H9 (cell line): ENCODE data around the gene PCDH18. TPM values are rescaled to one million over a fixed set of nuclear protein-coding genes. Genes with fewer than 3 reads are reported as not detected.

Experiments
- DNase-seq: peaks from one replicate; pipeline ENCODE4 v3.0.0-alpha.2; 2017
- H2AFZ ChIP-seq: one replicate; pipeline ENCODE4 v1.6.1; 2013; ENCODE audit warnings: mild to moderate bottlenecking, low read length, control low read depth, moderate library complexity
- H2AK5ac ChIP-seq: 2 replicates; pipeline ENCODE4 v1.6.1; 2013; ENCODE audit warnings: low read length, control low read depth, mixed read lengths; ENCODE audit not compliant: insufficient read length
- H2BK120ac ChIP-seq: one replicate; pipeline ENCODE4 v1.6.1; 2013; ENCODE audit warnings: low read depth, mild to moderate bottlenecking, low read length, control low read depth, inconsistent platforms; ENCODE audit not compliant: poor library complexity, severe bottlenecking
- H2BK12ac ChIP-seq: 2 replicates; pipeline ENCODE4 v1.6.1; 2013; ENCODE audit warnings: low read length, control low read depth, mixed read lengths, low read depth; ENCODE audit not compliant: insufficient read length
- H2BK15ac ChIP-seq: 2 replicates; pipeline ENCODE4 v1.6.1; 2013; ENCODE audit warnings: low read depth, low read length, control low read depth
- H2BK20ac ChIP-seq: one replicate; pipeline ENCODE4 v1.6.1; 2013; ENCODE audit warnings: low read depth, mild to moderate bottlenecking, low read length, control low read depth, inconsistent platforms; ENCODE audit not compliant: poor library complexity, severe bottlenecking
- H2BK5ac ChIP-seq: 2 replicates; pipeline ENCODE4 v1.6.1; 2013; ENCODE audit warnings: low read length, control low read depth, mixed read lengths; ENCODE audit not compliant: insufficient read length
- H3K14ac ChIP-seq: 2 replicates; pipeline ENCODE4 v1.6.1; 2013; ENCODE audit warnings: low read length, control low read depth; ENCODE audit not compliant: insufficient read depth
- H3K18ac ChIP-seq: 2 replicates; pipeline ENCODE4 v1.6.1; 2013; ENCODE audit warnings: low read depth, mild to moderate bottlenecking, mixed read lengths, low read length, control low read depth; ENCODE audit not compliant: insufficient read length
- H3K23ac ChIP-seq: 2 replicates; pipeline ENCODE4 v1.6.1; 2013; ENCODE audit warnings: low read length, control low read depth, mixed read lengths, low read depth; ENCODE audit not compliant: insufficient read length
- H3K23me2 ChIP-seq: 2 replicates; pipeline ENCODE4 v1.6.1; 2013; ENCODE audit warnings: low read depth, mild to moderate bottlenecking, mixed read lengths, low read length, control low read depth; ENCODE audit not compliant: insufficient read length, poor library complexity, severe bottlenecking
- H3K27ac ChIP-seq: 2 replicates; pipeline ENCODE4 v1.5.1; 2013; ENCODE audit warnings: low read length, control low read depth, mixed read lengths, low read depth; ENCODE audit not compliant: insufficient read length
- H3K27me3 ChIP-seq: 2 replicates; pipeline ENCODE4 v1.6.1; 2013; ENCODE audit warnings: low read length, control low read depth, inconsistent platforms; ENCODE audit not compliant: insufficient read depth
- H3K4ac ChIP-seq: 2 replicates; pipeline ENCODE4 v1.6.1; 2013; ENCODE audit warnings: low read depth, mild to moderate bottlenecking, control low read depth, inconsistent platforms, low read length, moderate library complexity
- H3K4me1 ChIP-seq: 2 replicates; pipeline ENCODE4 v1.6.1; 2013; ENCODE audit warnings: low read length, control low read depth, inconsistent platforms; ENCODE audit not compliant: insufficient read depth
- H3K4me2 ChIP-seq: 2 replicates; pipeline ENCODE4 v1.6.1; 2013; ENCODE audit warnings: low read length, control low read depth, mixed read lengths; ENCODE audit not compliant: insufficient read length, insufficient read depth
- H3K56ac ChIP-seq: 2 replicates; pipeline ENCODE4 v1.6.1; 2013; ENCODE audit warnings: low read depth, mild to moderate bottlenecking, mixed read lengths, low read length, control low read depth; ENCODE audit not compliant: insufficient read length
- H3K79me1 ChIP-seq: 2 replicates; pipeline ENCODE4 v1.6.1; 2013; ENCODE audit warnings: low read depth, mild to moderate bottlenecking, moderate library complexity, low read length, control low read depth, inconsistent platforms; ENCODE audit not compliant: insufficient read depth, poor library complexity, severe bottlenecking
- H3K79me2 ChIP-seq: 2 replicates; pipeline ENCODE4 v1.6.1; 2013; ENCODE audit warnings: low read length, control low read depth, inconsistent platforms; ENCODE audit not compliant: insufficient read depth
- H3K9ac ChIP-seq: 2 replicates; pipeline ENCODE4 v1.6.1; 2013; ENCODE audit warnings: low read length, control low read depth, mixed read lengths; ENCODE audit not compliant: insufficient read length; ENCODE audit errors: extremely low read depth
- H3K9me3 ChIP-seq: one replicate; pipeline ENCODE4 v1.6.1; 2013; ENCODE audit warnings: low read depth, low read length, inconsistent platforms; ENCODE audit not compliant: control insufficient read depth
- H3T11ph ChIP-seq: one replicate; pipeline ENCODE4 v1.6.1; 2013; ENCODE audit warnings: mild to moderate bottlenecking, low read length, control low read depth, inconsistent platforms
- H4K20me1 ChIP-seq: one replicate; pipeline ENCODE4 v1.6.1; 2013; ENCODE audit not compliant: control insufficient read depth, insufficient read length, insufficient read depth
- H4K5ac ChIP-seq: 2 replicates; pipeline ENCODE4 v1.6.1; 2013; ENCODE audit warnings: low read depth, mild to moderate bottlenecking, mixed read lengths, low read length, control low read depth; ENCODE audit not compliant: insufficient read length
- H4K8ac ChIP-seq: replicated peaks from 2 replicates; pipeline ENCODE4 v1.6.1; 2013; ENCODE audit warnings: low read length, control low read depth, mixed read lengths, low read depth; ENCODE audit not compliant: insufficient read length
- H4K91ac ChIP-seq: 2 replicates; pipeline ENCODE4 v1.6.1; 2013; ENCODE audit warnings: low read depth, mild to moderate bottlenecking, moderate library complexity, mixed read lengths, low read length, control low read depth; ENCODE audit not compliant: insufficient read length
- H3K27ac Mint-ChIP-seq, 3 experiments: 2 replicates in 2 of 3; 3 replicates in 1 of 3; pipeline ENCODE4 v1.8.0; 2020 to 2021; ENCODE audit warnings: mixed read lengths in 3 of 3, mild to moderate bottlenecking in 1 of 3, moderate library complexity in 1 of 3
- H3K27me3 Mint-ChIP-seq: 2 replicates; pipeline ENCODE4 v1.8.0; 2021; ENCODE audit warnings: low read depth, mild to moderate bottlenecking, moderate library complexity, mixed read lengths
- H3K36me3 Mint-ChIP-seq, 3 experiments: 2 replicates in 2 of 3; 3 replicates in 1 of 3; pipeline ENCODE4 v1.8.0; 2020 to 2021; ENCODE audit warnings: low read depth in 3 of 3, mixed read lengths in 3 of 3; ENCODE audit not compliant: insufficient read depth in 1 of 3
- H3K4me1 Mint-ChIP-seq, 2 experiments: 2 replicates each; pipeline ENCODE4 v1.8.0; 2020; ENCODE audit warnings: mixed read lengths in 2 of 2
- H3K4me3 Mint-ChIP-seq, 2 experiments: 2 replicates in 1 of 2; 3 replicates in 1 of 2; pipeline ENCODE4 v1.8.0; 2020 to 2021; ENCODE audit warnings: mild to moderate bottlenecking in 2 of 2, mixed read lengths in 2 of 2, moderate library complexity in 1 of 2
- H3K9me3 Mint-ChIP-seq, 2 experiments: 2 replicates in 1 of 2; 3 replicates in 1 of 2; pipeline ENCODE4 v1.8.0; 2020; ENCODE audit warnings: mild to moderate bottlenecking in 2 of 2, mixed read lengths in 2 of 2, moderate library complexity in 1 of 2
- CTCF ChIP-seq: fragments of 200-600 bp; sonication (generic); conservative IDR thresholded peaks from 3 replicates; pipeline ENCODE4 v1.8.0; 2021; ENCODE audit warnings: antibody characterized with exemption, mild to moderate bottlenecking
- WGBS: extraction: QIAGEN DNeasy Blood & Tissue Kit; methylation state at CpG from one replicate; pipeline ENCODE4 v1.1.7; 2013; ENCODE audit warnings: missing lambda C conversion rate, low lambda C conversion rate, mixed read lengths; ENCODE audit not compliant: insufficient read length; ENCODE audit errors: extremely low coverage; 5-methylcytosine and 5-hydroxymethylcytosine counted together
- total RNA-seq: library from RNA; stranded (reverse); gene quantifications from 2 replicates; pipeline ENCODE4 v1.2.1, GENCODE V29; 2021

PCDH18 gene
- total RNA-seq, 1 experiment from 2014 or later, result 60.7 TPM

GRCh38 chr4:137530176-137530575 lies 2.1 kb downstream of the PCDH18 start:
- H3K4me2 ChIP-seq, result peak overlapping the region; percentile 95
- H2BK5ac ChIP-seq, result no peak overlapping the region
- H3T11ph ChIP-seq, result no peak overlapping the region
- no peak overlapping the region for H2BK20ac ChIP-seq
- H3K36me3 Mint-ChIP-seq, result peaks cover 9 to 35% (median 24%) of the 10 kb centered on the region in 3 experiments
- DNase-seq, result no peak
- no peaks in the 10 kb centered on the region for H3K27me3 ChIP-seq
- H3K4me3 Mint-ChIP-seq, result no peak overlapping the region; a peak in 1 of 5 replicates
- H3K79me2 ChIP-seq, result peaks cover 25% of the 10 kb centered on the region; the same call in 1 of the 2 replicates
- no CpG with 5 or more reads among the region's 7 CpGs for WGBS
- H3K14ac ChIP-seq, result no peak overlapping the region
- H4K5ac ChIP-seq, result no peak overlapping the region
- H3K9me3 Mint-ChIP-seq, result no peaks in the 10 kb centered on the region
- peaks cover 7% of the 10 kb centered on the region; the same call in 1 of the 2 replicates for H3K4me1 ChIP-seq
- TF ChIP-seq CTCF, result no peak
- no peak overlapping the region for H3K56ac ChIP-seq
- no peak overlapping the region for H3K27ac Mint-ChIP-seq
- no peak overlapping the region for H2BK12ac ChIP-seq
- H2AK5ac ChIP-seq, result no peak overlapping the region
- no peaks in the 10 kb centered on the region for H4K20me1 ChIP-seq
- no peak overlapping the region for H4K91ac ChIP-seq
- no peaks in the 10 kb centered on the region for H3K27me3 Mint-ChIP-seq
- H3K9me3 ChIP-seq, result no peaks in the 10 kb centered on the region
- H3K4me1 Mint-ChIP-seq, result peaks cover 36 to 43% of the 10 kb centered on the region in 2 experiments
- H3K23me2 ChIP-seq, result peaks cover 11% of the 10 kb centered on the region
- no peak overlapping the region for H2AFZ ChIP-seq
- no peak overlapping the region for H3K18ac ChIP-seq
- H3K79me1 ChIP-seq, result no peaks in the 10 kb centered on the region
- H3K4ac ChIP-seq, result no peak overlapping the region
- H2BK15ac ChIP-seq, result no peak overlapping the region
- H3K23ac ChIP-seq, result no peak overlapping the region
- H3K27ac ChIP-seq, result no peak overlapping the region
- no peak overlapping the region for H3K9ac ChIP-seq
- no peak overlapping the region for H4K8ac ChIP-seq
- H2BK120ac ChIP-seq, result no peak overlapping the region
